ENCODE data around the gene HSPB1.
A peak's percentile ranks its signal among the peaks of the same experiment; 100 is the strongest.

HSPB1 gene

GRCh38 chr7:76302347-76303201 lies at the start of gene HSPB1:
HSPB1 (plus strand) TSS chr7:76302673; CDS start chr7:76302713, 40 bp downstream.
- Mint-ChIP-seq H3K4me1 (peaks cover 21% of the 10 kb centered on the region), H3K27me3 (peaks cover 59% of the 10 kb centered on the region), H3K27ac (peak within 1 kb of the TSS; percentile 76), H3K36me3 (peaks cover 1% of the 10 kb centered on the region), H3K4me3 (peak within 1 kb of the TSS; percentile 85), H3K9me3 (no peaks in the 10 kb centered on the region)
- CTCF ChIA-PET, result interaction anchor here (0.8 to 6.5 kb wide), 5 partner anchors 11 to 133 kb away, joined by 3 to 33 read pairs (median 5); no protein-coding TSS in a partner anchor
- peak; percentile 68 for DNase-seq

DNA sequence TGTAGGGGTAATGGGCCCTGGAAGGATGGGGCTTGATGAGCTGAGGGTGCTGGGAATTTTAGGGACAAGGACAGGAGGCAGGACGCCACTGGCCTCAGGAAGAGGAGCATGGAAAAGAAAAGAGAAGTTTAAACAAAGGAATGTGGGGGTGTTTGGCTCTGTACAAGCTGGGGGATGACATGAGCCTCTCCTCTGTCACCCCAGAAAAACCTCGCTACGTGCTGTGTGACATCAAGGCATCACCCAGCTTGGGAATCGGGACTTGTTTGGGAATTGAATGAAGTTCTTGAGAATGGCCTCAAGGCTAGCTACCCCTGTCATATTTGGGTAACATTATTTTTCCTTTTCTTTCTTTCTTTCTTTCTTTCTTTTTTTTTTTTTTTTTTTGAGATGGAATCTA lies 47.7 kb upstream of the HSPB1 start:
- Mint-ChIP-seq H3K4me1 (peaks cover 3% of the 10 kb centered on the region), H3K4me3 (no peak overlapping the region), H3K27me3 (peaks cover 37% of the 10 kb centered on the region), H3K9me3 (no peaks in the 10 kb centered on the region), H3K36me3 (no peaks in the 10 kb centered on the region), H3K27ac (no peak overlapping the region)
- CTCF ChIA-PET, result interaction anchor here (0.7 to 1.4 kb wide), 4 partner anchors 8 to 76 kb away, joined by 3 to 4 read pairs (median 3); no protein-coding TSS in a partner anchor
- DNase-seq, result no peak

DNA sequence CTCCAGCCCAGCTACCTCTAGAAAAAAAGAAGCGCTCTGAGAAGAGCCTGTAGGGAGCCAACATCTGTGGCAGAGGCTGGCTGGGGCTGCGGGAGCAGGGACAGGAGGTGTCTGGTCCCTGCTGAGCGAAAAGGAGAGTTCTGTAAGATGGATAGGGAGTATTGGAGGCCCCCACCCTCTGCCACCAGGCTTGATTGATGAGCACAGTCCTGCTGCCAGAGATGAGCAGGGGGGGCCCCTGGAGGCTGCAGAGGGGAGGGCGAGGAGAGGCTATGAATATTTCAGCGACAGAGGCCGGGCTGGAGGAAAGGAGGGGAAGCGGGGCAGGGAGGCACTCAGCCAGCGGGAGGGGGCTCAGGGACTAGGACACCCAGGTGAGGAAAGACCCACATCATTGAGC lies 44.5 kb upstream of the HSPB1 start:
- CTCF ChIA-PET, result interaction anchor here (0.7 kb wide), 1 partner anchor 14 kb away, joined by 3 read pairs; no protein-coding TSS in a partner anchor
- H3K4me1 Mint-ChIP-seq, result peaks cover 8% of the 10 kb centered on the region
- H3K9me3 Mint-ChIP-seq, result no peaks in the 10 kb centered on the region
- H3K27ac Mint-ChIP-seq, result no peak overlapping the region
- no peak for DNase-seq
- H3K36me3 Mint-ChIP-seq, result no peaks in the 10 kb centered on the region
- H3K4me3 Mint-ChIP-seq, result no peak overlapping the region
- peaks cover 65% of the 10 kb centered on the region for H3K27me3 Mint-ChIP-seq

GRCh38 chr7:76259124-76260093 lies 43.1 kb upstream of the HSPB1 start:
- Mint-ChIP-seq H3K27me3 (peaks cover 70% of the 10 kb centered on the region), H3K27ac (no peak overlapping the region), H3K36me3 (no peaks in the 10 kb centered on the region), H3K4me1 (peaks cover 8% of the 10 kb centered on the region), H3K4me3 (no peak overlapping the region), H3K9me3 (no peaks in the 10 kb centered on the region)
- no peak for DNase-seq
- CTCF ChIA-PET, result no interaction called here

DNA sequence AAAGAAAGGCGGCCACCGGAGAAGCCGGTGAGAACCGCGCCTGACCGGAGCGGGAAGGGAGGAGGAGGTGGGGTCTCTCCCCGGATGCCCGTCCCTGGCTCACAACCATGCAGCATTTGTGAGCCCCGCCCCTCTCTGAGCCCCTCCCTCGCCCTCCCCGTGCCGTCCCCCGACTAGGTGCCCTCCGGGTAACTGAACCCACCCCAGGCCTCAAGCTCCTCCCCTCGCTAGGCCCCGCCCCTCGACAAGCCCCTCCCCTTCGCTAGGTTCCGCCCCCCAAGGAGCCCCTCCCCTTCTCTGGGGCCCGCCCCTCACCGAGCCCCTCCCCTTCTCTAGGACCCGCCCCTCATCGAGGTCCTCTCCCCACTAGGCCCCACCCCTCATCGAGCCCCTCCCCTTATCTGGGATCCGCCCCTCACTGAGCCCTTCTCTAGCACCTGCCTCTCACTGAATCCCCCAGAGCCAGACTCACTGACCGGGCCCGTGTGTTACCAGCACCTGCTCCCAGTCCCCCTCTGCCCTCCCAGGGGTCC lies 42.2 kb upstream of the HSPB1 start:
- peak; percentile 67 for DNase-seq
- Mint-ChIP-seq H3K27ac (no peak overlapping the region), H3K4me1 (peaks cover 8% of the 10 kb centered on the region), H3K36me3 (no peaks in the 10 kb centered on the region), H3K27me3 (peaks cover 66% of the 10 kb centered on the region), H3K4me3 (no peak overlapping the region), H3K9me3 (no peaks in the 10 kb centered on the region)
- CTCF ChIA-PET, result no interaction called here

DNA sequence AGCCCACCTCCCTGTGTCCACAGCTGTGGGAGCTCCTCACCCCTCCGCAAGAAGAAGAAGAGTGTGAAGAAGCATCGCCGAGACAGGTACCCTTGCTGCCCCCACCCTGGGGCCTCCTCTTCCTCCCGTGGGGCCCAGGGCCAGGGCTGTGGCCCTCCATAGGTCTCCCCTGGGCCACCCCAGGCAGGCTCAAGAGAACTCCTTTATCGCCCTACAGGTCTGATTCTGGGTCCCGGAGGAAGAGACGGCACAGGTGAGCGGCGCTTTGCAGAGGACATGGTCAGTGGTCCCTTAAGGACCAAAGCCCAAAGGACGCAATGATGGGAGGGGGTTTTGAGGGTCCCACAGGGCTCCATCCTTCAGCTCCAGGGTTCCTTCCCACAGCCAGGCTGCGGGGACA lies 41.1 kb upstream of the HSPB1 start:
- CTCF ChIA-PET, result interaction anchor here (1.0 to 4.2 kb wide), 3 partner anchors 12 to 396 kb away, joined by 3 to 43 read pairs (median 4); no protein-coding TSS in a partner anchor
- peaks cover 66% of the 10 kb centered on the region for H3K27me3 Mint-ChIP-seq
- no peaks in the 10 kb centered on the region for H3K36me3 Mint-ChIP-seq
- peaks cover 8% of the 10 kb centered on the region for H3K4me1 Mint-ChIP-seq
- H3K4me3 Mint-ChIP-seq, result no peak overlapping the region
- H3K27ac Mint-ChIP-seq, result no peak overlapping the region
- H3K9me3 Mint-ChIP-seq, result no peaks in the 10 kb centered on the region
- no peak for DNase-seq

GRCh38 chr7:76261931-76262330 lies 40.5 kb upstream of the HSPB1 start:
- peaks cover 8% of the 10 kb centered on the region for H3K4me1 Mint-ChIP-seq
- peaks cover 70% of the 10 kb centered on the region for H3K27me3 Mint-ChIP-seq
- no peak overlapping the region for H3K27ac Mint-ChIP-seq
- H3K9me3 Mint-ChIP-seq, result no peaks in the 10 kb centered on the region
- CTCF ChIA-PET, result interaction anchor here (0.7 to 4.2 kb wide), 8 partner anchors 9 to 396 kb away, joined by 3 to 43 read pairs (median 4); no protein-coding TSS in a partner anchor
- DNase-seq, result no peak
- H3K4me3 Mint-ChIP-seq, result no peak overlapping the region
- H3K36me3 Mint-ChIP-seq, result no peaks in the 10 kb centered on the region

DNA sequence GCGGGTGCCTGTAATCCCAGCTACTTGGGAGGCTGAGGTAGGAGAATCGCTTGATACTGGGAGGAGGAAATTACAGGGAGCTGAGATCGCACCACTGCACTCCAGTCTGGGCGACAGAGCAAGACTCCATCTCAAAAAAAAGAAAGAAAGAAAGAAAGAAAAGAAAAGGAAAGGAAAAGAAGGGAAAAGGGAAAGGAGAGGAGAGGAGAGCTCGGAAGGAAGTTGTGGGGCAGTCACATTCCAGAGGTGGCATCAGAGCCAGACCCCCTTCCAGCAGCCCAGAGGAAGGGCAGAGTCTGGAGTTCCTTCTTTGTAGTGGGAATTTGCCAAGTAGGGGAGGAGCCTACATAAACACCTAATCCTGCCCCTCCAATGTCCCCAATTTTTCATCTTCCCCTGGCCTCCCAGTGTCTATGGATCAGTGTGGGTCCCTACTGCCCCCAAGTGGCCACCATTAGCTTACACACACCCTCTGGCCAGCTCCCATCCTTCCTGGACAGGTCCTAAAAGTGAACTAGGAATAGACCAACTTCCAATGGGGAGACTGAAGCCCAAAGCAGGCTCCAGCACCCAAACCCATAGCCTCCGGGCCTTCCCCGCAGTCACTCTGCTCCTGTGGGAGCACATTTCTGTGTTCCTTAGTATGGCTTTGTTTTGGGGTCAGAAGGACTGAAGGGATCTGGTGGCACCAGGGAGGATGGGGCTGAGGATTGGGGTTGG lies 39.6 kb upstream of the HSPB1 start:
- Mint-ChIP-seq H3K4me1 (peaks cover 10% of the 10 kb centered on the region), H3K27me3 (peaks cover 70% of the 10 kb centered on the region), H3K4me3 (no peak overlapping the region), H3K36me3 (no peaks in the 10 kb centered on the region), H3K9me3 (no peaks in the 10 kb centered on the region), H3K27ac (no peak overlapping the region)
- DNase-seq, result peak; percentile 59
- CTCF ChIA-PET, result interaction anchor here (0.6 to 4.2 kb wide), 19 partner anchors 8 to 131 kb away, joined by 3 to 43 read pairs (median 4); no protein-coding TSS in a partner anchor

DNA sequence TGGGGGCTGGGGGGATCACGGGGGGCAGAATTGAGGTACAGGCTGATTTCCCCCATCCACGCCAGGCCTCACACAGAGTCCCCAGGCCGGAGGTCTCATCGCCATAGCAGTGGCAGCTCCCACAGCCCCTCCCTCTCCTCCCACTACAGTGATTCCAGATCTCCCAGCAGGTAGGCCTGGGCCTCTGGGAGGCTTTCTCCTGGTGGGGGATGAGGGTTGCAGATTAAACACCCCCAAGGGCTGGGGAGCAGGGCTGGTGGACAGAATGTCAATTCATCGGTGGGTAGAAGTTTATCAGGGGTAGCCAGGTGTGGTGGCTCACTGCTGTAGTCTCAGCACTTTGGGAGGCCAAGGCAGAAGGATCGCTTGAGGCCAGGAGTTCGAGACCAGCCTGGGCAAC lies 37.2 kb upstream of the HSPB1 start:
- peaks cover 69% of the 10 kb centered on the region for H3K27me3 Mint-ChIP-seq
- no peaks in the 10 kb centered on the region for H3K36me3 Mint-ChIP-seq
- H3K4me1 Mint-ChIP-seq, result peaks cover 11% of the 10 kb centered on the region
- CTCF ChIA-PET, result interaction anchor here (0.8 kb wide), 1 partner anchor 26 kb away, joined by 4 read pairs; no protein-coding TSS in a partner anchor
- H3K27ac Mint-ChIP-seq, result no peak overlapping the region
- H3K9me3 Mint-ChIP-seq, result no peaks in the 10 kb centered on the region
- no peak overlapping the region for H3K4me3 Mint-ChIP-seq
- DNase-seq, result no peak

DNA sequence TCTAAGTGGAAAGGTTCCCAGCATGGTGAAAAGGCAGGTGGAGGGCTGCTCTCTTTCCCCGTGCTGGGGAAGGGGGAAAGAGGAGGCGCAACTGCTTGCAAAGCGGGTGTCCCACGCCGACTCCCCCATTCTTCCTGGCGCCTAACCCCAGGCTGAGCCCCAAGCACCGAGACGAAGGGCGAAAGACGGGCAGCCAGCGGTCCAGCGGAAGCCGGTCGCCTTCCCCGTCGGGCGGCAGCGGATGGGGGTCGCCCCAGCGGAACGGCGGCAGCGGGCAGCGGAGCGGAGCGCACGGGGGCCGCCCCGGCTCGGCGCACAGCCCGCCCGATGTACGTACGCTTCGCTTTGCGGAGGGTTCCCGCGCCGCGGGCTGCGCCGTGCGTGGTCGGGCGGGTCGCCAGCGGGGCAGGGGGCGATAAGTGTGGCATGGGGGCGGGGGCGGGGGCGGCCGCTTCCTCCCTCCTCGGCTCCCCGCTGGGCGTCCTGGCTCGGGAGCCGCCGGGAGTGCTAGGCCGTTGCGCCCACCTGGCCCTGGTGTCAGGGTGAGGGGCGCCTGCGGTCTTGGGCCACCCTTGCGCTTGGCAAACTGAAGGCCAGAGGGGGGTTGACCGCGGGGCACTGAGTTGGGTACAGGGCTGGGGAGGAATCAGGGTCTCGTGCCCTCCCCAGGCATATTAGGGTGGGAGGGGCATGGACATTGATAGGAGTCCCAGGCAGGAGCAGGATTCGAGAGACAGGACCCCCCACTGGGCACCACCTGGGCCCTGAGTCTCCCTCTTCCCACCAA lies 35.2 kb upstream of the HSPB1 start:
- Mint-ChIP-seq H3K4me1 (peaks cover 6% of the 10 kb centered on the region), H3K27me3 (peaks cover 57% of the 10 kb centered on the region), H3K9me3 (no peaks in the 10 kb centered on the region), H3K4me3 (no peak overlapping the region), H3K27ac (no peak overlapping the region), H3K36me3 (no peaks in the 10 kb centered on the region)
- CTCF ChIA-PET, result no interaction called here
- no peak for DNase-seq

DNA sequence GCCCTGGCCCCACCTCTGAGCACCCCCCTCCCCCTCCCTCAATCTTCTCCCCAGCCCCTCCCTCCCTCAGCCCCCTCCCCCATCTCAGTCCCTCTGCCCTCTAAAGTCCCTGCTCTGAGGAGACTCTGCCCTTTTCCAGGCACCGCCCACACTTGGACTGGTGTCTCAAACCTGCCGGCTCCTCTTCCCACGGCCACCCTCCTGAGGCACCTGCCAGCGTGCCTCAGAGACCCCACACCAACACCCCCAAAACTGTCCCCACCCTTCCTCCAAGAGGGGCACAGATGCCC lies 34.6 kb upstream of the HSPB1 start:
- H3K27me3 Mint-ChIP-seq, result peaks cover 53% of the 10 kb centered on the region

GRCh38 chr7:76268376-76268775 lies 34.1 kb upstream of the HSPB1 start:
- Mint-ChIP-seq H3K27me3 (peaks cover 48% of the 10 kb centered on the region), H3K9me3 (no peaks in the 10 kb centered on the region), H3K36me3 (no peaks in the 10 kb centered on the region), H3K4me1 (peaks cover 17% of the 10 kb centered on the region), H3K4me3 (no peak overlapping the region), H3K27ac (no peak overlapping the region)
- DNase-seq, result no peak
- CTCF ChIA-PET, result interaction anchor here (1.1 to 2.2 kb wide), 4 partner anchors 13 to 90 kb away, joined by 3 to 6 read pairs (median 4); no protein-coding TSS in a partner anchor

More for the DNA sequence above, 34.6 kb upstream of the HSPB1 start:
- Mint-ChIP-seq H3K36me3 (no peaks in the 10 kb centered on the region), H3K4me3 (no peak overlapping the region), H3K4me1 (peaks cover 11% of the 10 kb centered on the region), H3K27ac (no peak overlapping the region), H3K9me3 (no peaks in the 10 kb centered on the region)
- DNase-seq, result no peak
- CTCF ChIA-PET, result interaction anchor here (1.1 kb wide), 1 partner anchor 15 kb away, joined by 3 read pairs; no protein-coding TSS in a partner anchor

DNA sequence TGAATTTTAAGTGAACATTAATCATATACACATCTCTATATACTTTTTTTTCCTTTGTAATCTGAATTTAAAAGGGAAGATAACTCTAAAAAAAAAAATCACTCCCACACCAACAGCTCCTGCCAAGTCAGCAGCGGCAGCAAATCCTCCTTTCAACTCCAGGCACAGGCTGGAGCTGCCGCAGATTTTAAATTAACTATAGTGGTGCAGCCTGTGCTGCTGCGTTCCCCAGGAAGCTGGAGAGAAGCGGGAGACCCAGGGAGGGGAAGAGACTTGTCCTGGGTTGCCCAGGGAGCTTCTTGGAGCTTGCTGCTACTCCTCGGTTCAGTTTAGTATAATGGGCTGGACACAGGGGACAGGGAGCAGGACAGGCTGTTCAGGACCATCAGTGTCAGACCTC lies 32.6 kb upstream of the HSPB1 start:
- Mint-ChIP-seq H3K27ac (no peak overlapping the region), H3K4me1 (peaks cover 22% of the 10 kb centered on the region), H3K9me3 (no peaks in the 10 kb centered on the region), H3K36me3 (no peaks in the 10 kb centered on the region), H3K4me3 (no peak overlapping the region), H3K27me3 (peaks cover 47% of the 10 kb centered on the region)
- DNase-seq, result no peak
- CTCF ChIA-PET, result interaction anchor here (1.5 to 2.8 kb wide), 5 partner anchors 12 to 91 kb away, joined by 3 to 12 read pairs (median 6); no protein-coding TSS in a partner anchor

All from activated naive CD4-positive, alpha-beta T cell treated with anti-CD3 and anti-CD28 coated beads, Interleukin-2, amount 10 ng/mL, durations not matched to agents 7 days and 5 days (primary cell).